Hematopoietic multipotent progenitor cell treated with erythropoietin and hydrocortisone succinate and interleukin-3 and kit ligand, for 6 days (in vitro differentiated cells): ENCODE data around the gene EXO5.
A peak's percentile ranks its signal among the peaks of the same experiment; 100 is the strongest.

Experiments used
- DNase-seq: peaks from one replicate; pipeline ENCODE4 v3.0.0-alpha.2; 2015

Gene EXO5, protein sequence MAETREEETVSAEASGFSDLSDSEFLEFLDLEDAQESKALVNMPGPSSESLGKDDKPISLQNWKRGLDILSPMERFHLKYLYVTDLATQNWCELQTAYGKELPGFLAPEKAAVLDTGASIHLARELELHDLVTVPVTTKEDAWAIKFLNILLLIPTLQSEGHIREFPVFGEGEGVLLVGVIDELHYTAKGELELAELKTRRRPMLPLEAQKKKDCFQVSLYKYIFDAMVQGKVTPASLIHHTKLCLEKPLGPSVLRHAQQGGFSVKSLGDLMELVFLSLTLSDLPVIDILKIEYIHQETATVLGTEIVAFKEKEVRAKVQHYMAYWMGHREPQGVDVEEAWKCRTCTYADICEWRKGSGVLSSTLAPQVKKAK

DNA sequence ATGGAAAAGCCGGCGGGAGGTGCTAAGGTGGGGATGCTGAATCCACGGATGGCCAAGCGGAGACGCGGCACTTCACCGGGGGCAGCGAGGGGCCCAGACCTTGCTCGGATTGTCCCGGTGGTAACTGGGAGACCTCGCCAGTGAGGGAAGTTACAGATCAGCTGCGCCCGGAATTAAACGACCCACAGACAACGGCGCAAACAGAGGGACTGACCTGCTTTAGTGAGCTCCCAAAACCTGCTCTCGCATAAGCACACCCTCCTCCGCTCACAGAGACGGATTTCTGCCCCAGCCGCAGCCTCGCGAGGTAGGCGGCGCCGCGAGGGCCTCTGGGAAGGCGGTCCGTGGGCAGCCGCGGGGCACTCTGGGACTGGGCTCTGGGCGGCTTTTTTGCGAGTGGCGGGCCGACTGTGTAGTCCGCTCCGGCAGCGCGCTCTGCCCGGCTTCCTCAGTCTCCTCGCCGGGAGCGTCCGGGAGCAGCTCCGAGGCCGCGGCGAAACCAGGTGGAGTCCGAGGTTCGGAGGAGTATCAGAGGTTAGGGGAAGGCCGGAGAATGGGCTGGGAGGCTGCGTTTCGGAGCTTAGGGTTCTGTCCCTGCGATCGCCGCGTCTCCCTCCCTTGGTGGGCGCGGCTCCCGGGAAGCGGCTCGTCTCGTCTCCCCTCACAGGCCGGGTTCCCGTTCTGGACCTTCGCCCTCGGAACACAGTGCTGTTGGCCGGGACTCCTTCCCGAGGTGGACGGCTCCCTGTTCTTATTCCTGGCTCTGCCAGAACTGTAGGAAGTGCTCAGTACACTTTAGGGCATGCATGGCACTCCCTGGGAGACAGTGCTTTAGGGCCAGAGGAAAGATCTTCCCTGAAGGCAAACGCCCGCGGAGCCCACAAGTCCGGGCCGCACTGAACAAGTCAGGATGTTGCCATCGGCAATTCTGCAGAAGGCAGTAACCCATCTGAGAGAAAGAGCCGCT, at the start of gene EXO5:
TSS of gene EXO5 (plus strand) at position 393 of the 967 bp plus-strand sequence. CDS start 5,778 bp downstream, outside the sequence.
- DNase-seq: peak; percentile 89

DNA sequence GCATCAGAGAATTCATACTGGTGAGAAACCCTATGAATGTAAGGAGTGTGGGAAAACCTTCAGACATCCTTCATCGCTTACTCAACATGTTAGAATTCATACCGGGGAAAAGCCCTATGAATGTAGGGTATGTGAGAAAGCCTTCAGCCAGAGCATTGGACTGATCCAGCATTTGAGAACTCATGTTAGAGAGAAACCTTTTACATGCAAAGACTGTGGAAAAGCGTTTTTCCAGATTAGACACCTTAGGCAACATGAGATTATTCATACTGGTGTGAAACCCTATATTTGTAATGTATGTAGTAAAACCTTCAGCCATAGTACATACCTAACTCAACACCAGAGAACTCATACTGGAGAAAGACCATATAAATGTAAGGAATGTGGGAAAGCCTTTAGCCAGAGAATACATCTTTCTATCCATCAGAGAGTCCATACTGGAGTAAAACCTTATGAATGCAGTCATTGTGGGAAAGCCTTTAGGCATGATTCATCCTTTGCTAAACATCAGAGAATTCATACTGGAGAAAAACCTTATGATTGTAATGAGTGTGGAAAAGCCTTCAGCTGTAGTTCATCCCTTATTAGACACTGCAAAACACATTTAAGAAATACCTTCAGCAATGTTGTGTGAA, 45.5 kb upstream of the EXO5 start:
- DNase-seq: peak; percentile 30

DNA sequence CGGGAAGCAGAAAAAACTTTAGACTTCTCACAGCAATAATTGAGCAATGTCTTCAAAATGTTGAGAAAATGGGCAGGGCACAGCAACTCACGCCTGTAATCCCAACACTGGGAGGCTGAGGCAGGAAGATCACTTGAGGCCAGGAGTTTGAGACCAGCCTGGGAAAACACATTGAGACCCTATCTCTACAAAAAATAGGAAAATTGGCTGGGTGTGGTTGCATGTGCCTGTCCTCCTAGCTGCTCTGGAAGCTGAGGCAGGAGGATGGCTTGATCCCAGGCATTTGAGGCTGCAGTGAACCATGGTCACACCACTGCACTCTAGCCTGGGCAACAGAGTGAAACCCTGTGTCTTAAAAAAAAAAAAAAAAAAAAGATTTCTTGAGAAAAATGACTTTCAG, 39.2 kb upstream of the EXO5 start:
- DNase-seq: no peak

DNA sequence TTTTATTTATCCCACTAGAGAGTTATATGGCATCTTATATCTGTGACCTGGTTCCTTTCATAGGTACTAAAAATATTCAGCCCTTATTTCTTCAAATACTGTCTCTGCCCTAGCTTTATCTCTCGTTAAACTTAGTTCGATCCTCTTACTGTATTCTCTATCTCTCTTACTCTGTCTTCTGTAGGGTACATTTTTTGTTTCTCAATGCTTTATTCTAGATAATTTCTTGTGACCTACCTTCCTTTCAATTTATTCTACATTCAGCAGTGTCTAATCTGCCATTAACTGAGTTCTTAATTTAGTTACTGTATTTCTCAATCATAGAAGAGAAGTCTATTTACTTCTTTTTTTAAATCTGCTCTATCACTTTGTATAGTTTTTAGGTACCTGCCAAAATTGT, 33.3 kb upstream of the EXO5 start:
- DNase-seq: no peak

DNA sequence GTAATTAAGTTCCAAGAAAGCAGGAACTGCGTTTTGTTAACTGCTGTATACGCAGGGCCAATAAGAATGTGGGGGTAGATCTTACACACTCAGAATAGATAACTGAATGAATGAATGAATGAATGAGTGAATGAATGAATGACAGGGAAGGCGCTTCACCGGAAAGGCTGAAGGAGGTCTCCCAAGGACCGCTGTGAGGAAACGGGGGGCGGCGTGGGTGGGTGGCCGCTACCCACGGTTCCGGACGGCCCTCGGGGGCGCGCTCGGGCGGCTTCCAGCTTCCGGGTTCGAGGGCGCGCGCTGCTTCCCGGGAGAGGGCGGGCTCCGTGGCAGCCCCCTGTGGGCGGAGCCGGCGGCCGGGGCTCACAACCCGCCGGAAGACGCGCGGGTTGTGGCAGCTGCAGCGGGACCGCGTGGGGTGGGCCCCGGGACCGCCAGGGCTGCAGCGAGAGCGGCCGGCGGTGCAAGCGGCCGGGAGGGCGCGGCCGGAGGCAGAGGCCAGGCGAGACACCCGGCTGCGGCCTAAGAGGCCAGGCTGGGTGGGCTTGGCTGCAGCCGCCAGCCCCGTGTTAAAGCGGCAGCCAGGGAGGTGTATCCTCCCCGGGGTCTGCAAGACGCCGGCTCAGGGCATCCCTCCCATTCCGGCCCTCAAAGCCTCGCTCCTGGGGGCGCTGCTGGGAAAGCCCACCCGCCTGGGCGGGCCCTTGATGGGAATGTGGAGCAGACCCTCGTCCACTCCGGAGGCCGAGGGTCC, 31.5 kb upstream of the EXO5 start, which contains the start of gene ZFP69:
TSS of gene ZFP69 (plus strand) at position 367 of the 754 bp plus-strand sequence. CDS start 2,072 bp downstream, outside the sequence.
- peak; percentile 89 for DNase-seq

DNA sequence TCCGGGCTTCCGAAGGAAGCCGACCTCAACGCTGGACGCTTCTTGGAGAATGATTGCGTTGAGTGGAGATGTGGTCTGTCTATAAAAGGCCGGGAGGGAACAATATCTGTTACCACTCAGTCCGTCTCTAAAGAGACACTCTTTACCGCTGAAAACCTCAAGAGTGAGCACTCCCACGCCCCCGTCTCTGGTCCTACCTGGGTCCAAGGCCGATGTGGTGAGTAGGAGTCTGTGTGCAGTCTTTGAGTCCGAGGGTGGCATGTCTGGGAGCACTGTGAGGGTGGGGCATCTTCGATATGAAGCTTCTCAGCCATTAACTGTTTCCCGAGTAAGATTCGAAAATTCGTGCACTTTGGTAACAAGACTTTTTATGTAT, 30.9 kb upstream of the EXO5 start:
- DNase-seq: peak; percentile 60

DNA sequence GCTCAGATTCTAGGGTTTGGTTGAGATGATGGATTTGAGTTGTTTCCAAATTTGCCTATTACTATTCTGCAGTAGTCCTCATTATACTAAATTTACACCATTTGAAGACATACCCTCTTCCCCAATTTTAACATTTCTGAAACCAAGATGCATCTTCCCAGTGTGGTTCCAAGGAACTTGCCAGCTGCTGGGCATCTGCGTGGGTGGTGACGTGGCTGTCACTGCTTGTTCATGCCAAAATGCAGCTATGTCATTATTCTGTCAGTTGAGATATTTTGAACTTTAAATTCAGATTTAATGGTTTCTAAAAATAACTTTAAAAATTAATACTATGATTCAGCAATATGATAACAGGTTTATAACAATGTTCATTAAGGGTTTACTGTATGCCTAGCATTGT, 30.3 kb upstream of the EXO5 start:
- no peak for DNase-seq

DNA sequence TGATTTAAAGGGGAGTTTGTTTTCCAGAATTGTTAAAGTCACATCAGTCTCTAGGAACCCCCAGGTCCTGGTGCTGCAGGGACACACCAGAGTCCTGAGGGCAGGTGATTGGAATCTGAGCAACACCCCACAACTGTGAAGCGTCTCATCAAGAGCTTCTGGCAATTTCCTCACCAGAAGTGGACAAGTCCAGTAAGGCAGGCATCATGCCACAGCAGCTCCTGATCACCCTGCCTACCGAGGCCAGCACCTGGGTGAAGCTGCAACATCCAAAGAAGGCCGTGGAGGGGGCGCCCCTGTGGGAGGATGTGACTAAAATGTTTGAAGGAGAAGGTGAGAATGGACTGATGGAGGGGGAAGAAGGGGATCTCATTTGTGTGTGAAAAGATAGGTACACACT, 29.4 kb upstream of the EXO5 start:
- no peak for DNase-seq

DNA sequence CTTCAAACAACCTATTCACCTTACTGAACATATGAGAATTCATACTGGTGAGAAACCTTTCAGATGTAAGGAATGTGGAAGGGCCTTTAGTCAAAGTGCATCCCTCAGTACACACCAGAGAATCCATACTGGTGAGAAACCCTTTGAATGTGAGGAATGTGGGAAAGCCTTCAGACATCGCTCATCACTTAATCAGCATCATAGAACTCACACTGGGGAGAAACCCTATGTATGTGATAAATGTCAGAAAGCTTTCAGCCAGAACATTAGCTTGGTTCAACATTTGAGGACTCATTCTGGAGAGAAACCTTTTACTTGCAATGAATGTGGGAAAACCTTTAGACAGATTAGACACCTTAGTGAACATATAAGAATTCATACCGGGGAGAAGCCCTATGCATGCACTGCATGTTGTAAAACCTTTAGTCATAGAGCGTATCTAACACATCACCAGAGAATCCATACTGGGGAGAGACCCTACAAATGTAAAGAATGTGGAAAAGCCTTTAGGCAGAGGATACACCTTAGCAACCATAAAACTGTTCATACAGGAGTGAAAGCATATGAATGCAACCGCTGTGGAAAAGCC, 13.2 kb upstream of the EXO5 start:
- DNase-seq: no peak

DNA sequence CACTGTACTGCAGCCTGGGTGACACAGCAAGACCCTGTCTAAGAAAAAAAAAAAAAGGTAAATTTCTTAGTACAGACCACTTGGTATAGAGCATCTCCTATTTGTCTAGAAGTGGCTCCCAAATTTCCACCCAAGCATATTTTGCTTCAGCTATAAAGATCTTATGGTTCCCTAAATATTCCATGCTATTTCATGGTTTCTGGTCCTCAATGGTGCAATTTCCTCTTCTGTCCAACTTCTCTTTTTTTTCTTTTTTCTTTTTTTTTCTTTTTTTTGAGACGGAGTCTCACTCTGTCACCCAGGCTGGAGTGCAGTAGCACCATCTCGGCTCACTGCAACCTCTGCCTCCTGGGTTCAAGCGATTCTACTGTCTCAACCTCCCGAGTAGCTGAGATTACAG, 5.9 kb upstream of the EXO5 start:
- DNase-seq: peak; percentile 13

DNA sequence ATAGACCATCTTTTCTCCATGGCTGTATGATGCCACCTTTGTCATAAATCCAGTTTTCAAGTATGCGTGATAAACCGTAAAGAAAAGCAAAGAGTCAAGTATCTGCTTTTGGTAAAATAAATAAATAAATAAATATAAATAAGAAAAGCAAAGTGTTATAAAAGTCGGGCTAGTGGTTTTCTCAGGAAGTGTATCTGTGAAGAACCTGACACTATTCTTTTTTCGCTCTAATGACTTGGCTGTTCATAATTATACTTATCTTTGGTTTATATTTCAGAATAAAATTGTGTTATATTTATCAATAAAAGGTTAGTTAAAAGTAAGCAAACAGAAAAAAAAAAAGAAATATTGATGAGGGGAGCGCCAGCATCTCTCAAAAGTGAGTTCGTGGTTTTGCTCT, 594 bp upstream of the EXO5 start:
- DNase-seq: peak; percentile 4

DNA sequence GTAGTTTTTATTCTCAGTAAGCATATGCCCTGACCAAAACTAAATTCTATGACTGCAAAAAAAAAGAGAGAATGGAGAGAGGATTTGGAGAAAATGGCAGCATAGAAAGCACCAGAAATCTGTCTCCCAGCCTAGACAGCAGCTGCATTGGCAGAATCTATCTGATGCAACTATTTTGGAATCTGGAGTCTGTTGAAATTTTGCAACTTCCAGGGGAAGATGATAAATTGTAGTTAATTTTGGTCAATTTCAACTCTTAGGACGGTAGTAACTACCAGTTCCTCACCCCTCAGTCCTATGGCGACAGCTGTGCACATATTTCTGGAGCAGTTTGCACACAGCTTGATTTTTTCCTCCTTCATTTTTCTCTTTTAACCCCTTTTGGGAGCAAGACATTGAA, 10.9 kb downstream of the EXO5 start:
- DNase-seq: no peak

DNA sequence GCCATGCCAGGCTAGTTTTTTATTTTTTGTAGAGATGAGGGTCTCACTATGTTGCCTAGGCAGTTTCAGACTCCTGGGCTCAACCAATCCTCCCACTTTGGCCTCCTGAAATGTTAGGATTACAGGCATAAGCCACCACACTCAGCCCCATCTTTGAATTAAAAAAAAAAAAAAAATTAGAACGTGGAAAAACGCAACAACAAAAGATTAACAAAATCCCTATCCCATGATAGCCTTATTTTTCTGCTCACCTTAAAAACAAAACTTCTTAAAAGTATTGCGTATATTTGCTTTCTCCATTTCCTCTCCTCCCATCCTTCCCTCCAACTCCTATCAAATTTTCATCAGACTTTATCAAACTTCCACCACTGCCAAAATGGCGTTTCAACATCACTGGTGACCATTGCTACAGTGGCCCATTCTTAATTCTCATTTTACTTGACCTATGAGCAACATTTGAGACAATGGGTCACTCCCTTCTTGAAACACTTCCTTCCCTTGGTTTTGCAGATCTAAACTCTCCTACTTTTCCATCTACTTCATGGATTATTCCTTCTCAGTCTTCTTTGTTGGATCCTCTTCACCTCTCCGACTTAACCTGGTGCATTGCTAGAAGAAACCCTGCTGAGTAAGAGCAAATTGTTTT, 22.3 kb downstream of the EXO5 start:
- DNase-seq: peak; percentile 54

DNA sequence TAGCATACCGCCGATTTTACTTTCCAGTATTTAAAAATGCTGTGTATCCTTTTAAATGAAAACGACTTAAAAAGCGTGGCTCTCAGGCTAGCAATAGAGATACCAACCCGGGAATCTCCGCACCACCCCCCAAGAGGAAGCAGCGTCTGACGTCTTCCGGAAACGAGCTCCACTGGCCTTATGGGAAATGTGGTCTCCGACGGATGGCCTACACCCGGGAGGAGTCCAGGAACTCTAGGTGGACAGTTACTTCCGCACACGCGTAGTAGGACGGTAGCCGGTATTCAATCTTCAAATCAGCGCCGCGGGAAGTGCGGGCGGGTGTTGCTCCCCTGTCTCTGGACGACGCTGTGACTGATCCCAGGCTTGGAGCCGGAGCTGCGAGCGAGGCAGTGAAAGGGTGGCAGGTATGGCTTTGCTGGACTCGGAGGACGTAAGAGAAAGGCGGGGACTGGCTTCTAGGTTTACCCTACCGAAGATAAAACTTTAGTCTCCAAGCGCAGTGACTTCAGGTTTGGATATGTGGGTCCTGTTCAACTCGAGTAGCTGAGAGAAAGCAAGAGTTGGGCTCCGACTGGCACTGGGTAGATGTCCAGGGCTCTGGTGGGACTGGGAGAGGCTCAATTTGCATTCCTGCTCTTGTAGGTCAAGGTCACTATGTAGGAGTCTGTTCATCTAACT, 23.0 kb downstream of the EXO5 start, which contains the start of gene ZNF684:
TSS of gene ZNF684 (plus strand) at position 257 of the 681 bp plus-strand sequence. CDS start 1,530 bp downstream, outside the sequence.
- DNase-seq: peak; percentile 98

DNA sequence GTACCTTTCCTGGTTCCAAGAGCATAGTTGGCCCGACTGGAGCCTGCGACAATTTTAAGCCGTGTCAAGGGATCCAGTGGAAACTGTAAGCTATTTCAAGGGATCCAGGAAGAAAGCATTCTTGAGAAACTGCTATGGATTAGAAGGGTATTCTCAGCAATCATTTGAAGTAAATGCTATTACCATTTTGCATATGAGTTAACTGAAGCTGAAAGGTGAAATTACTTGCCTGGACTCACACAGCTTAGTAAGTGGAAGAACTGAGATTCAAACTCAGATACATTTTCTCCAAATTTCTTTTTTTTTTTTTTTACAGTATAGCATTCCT, 23.5 kb downstream of the EXO5 start:
- DNase-seq: no peak

DNA sequence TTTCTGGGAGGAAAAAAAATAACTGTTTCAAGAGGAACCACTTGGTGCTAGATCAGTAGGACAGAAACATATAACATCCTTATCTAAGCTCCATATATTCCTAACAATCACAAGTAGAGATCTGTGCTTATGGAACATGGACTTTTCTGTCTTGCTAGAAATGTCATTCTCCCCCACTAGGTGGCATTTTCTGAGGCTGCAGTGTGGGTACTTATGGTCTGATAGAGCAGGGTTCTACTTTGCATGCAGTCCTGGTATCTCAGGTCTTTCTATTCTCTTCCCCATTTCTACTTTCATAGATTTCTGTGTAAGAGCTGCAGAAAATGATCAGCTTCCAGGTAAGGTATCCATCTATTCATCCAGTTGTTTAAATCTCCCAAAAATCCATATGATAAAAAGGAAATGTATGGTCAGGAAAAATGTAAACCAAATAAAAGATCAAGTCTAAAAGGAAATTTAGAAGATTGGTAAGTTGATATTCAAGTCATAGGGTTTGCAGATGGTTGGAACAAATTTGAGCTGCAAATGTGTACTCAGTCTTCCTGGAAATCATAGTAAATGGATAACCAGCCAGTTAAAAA, 24.4 kb downstream of the EXO5 start:
- peak; percentile 81 for DNase-seq

DNA sequence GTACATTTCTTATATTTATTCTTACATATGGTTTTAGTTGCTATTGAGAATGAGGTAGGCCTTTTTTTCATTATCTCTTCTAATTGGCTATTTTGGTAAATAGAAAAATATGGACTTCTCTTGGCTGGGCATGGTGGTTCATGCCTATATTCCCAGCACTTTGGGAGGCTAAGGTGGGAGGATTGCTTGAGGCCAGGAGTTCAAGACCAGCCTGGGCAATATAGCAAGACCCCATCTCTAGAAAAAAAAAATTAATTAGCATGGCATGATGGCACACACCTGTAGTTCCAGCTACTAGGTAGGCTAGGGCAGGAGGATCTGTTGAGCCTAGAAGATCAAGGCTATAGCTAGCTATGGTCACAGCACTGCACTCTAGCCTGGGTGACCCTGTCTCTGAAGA, 26.0 kb downstream of the EXO5 start:
- DNase-seq: no peak

DNA sequence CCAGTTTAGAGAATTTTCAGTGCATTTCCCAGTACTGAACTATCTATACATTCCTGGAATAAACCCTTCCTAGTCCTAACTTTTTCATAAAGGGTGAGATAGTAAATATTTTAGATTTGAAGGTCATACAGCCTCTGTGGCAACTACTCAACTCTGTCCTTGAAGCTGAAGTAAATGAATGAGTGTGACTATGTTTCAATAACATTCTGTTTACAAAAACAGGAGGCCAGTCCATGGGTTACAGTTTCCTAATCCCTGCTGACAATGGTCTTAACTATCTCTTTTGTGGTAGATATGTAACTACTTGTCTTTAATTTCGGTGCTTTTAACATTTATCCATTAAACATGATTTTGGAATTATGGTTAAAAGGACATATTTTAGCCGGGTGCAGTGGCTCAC, 27.2 kb downstream of the EXO5 start:
- no peak for DNase-seq

DNA sequence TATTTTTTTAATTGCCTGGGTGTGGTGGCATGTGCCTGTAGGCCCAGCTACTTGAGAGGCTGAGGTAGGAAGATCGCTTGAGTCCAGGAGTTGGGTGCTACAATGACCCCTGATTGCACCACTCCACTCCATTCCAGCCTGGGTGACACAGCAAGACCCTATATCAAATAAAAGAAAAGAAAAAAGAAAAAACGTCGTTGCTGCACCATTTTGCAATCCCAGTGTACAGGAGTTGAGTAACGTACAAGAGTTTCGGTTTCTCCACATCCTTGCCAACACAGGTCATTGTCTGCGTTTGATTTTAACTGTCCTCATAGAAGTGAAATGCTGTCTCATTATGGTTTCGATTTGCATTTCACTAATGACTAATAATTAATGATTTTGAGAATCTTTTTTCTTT, 30.8 kb downstream of the EXO5 start:
- no peak for DNase-seq

DNA sequence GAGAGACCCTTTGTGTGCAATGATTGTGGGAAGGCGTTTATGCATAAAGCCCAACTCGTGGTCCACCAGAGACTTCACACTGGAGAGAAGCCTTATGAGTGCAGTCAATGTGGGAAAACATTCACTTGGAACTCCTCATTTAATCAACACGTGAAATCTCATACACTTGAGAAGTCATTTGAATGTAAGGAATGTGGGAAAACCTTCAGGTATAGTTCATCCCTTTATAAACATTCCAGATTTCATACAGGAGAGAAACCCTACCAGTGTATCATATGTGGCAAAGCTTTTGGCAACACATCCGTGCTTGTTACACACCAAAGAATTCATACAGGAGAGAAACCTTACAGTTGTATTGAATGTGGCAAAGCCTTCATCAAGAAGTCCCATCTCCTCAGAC, 38.4 kb downstream of the EXO5 start:
- DNase-seq: no peak

DNA sequence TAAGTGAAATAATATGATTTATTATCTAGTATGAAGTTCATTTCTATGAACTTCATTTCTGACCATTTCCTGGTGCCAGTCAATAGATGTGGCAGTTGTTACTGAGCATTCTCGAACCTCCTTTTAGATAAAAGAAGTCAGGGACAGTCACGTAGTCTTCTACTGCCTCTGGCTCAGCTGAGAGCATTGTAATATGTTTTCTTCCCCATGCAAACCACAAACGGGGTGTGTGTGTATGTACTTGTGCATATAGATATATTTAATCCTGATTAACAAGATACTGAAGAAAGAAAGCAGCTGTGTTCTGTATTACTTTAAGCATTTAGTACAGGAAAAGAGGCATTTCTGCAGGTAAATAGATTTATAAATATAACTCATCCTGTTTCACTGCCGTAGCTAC, 44.5 kb downstream of the EXO5 start:
- peak; percentile 61 for DNase-seq
